HG03108 (cell line): ENCODE results near the gene TSSK6.

Source experiments
- ATAC-seq: cut with Tn5 transposase; IDR thresholded peaks from one replicate; pipeline ENCODE4 v1.9.1; 2021; ENCODE audit warnings: moderate library complexity; ENCODE audit not compliant: unreplicated experiment

Gene TSSK6

GRCh38 chr19:19514881-19515641 is at the start of gene TSSK6:
TSSK6 (minus strand) TSS chr19:19515548; CDS start chr19:19515427, 121 bp downstream.
- ATAC-seq: no peak

GRCh38 chr19:19563348-19563848 is 48.0 kb upstream of the TSSK6 start:
- ATAC-seq: no peak

DNA sequence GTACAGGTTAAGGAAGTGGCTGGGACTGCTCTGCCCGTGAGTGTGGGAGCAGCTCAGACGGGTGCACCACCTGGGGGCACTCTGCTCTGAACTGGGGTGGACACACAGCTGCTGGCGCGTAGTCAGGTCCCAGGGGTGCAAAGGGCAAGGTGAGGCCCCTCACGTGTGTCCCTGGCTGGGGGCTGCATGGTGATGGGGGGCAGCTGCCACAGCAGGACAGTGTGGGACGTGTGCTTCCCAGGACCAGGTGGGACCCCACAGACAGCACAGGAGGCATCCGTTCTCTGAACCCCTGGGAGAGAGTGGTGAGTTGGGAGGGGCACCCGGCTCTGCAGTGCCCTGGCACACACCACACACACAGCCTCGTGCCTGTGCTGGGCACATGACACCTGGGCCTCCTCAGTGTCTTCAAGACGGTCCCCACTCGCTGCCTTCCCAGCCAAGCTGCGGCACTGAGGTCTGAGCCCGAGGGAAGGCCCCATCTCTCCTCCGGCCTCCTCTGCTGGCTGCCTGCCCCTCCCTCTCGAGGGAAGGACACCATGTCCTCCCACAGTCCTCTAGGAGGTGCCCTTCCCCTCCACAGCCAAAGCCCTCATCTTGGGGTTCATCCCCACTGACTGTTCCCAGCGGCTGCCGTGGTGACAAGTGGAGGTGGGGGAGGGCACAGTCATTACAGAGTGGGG is 47.5 kb upstream of the TSSK6 start:
- no peak for ATAC-seq

DNA sequence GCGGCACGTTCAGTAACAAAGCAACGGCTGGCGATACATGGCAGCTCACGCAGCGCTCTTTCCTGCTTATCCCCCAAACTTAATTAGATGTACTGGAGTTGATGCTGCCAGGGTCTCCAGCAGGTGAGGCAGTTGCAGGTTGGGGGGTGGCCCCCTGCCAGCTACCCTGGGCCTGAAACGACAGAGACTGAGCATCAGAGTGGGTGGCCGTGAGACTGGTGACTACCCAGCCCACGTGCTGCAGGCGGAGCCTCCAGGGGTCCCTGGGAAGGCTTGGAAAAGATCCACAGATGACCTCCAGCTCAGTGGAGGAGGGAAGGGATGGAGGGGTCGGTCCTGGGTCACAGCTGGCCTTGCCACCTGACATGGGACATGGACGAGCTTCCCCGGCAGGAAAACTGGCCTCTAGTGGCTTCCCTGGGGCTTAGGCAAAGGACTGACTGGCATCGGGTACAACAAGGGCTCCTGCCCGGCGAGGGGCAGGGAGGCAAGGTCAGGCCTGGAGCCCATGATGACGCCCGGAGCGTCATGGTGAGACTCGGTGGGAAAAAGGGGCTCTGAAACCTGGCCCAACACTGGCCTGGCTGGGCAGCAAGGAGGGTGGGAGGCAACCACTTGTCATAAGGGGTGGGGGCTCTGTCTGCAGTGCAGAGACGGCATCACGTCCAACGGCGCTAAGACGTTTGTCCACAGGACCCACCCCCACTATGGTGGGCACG is 46.8 kb upstream of the TSSK6 start:
- no peak for ATAC-seq

GRCh38 chr19:19559931-19560330 is 44.6 kb upstream of the TSSK6 start:
- ATAC-seq: no peak

DNA sequence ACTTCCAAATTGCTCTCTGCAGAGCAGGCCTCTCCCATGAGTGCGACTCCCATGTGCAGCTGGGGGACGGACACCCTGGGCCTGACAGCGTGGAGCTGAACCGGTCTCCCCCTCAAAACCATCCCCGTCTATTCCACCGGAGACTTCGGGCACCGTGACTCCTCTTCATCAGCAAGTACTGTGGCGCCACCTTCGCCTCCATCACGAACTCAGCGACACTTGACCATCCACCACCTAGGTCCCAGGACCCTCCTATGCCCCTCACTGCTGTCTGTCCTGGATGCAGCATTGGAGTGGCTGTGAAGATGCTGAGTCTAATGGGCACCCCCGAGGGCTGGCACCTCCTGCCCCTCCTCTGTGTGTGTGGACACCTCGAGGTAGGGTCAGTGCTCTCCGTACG is 43.3 kb upstream of the TSSK6 start:
- ATAC-seq: no peak

DNA sequence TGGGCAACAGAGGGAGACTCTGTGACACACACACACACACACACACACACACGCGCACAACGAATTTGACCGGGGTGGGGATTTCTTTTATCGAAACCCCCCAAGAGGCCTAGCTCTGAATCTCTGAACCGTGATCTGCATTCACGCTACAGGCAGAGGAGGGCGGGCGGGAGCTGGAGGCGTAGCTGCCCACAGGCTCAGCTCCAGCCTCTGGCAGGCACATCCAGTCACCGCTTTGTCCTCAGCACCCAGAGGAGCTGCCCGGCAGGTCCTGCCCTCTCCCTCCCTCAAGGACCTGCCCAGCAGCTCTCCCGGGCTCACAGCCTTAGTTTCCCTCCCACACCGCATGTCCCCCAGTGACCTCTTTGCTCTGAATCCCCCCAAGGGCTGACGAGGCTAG is 42.7 kb upstream of the TSSK6 start:
- no peak for ATAC-seq

DNA sequence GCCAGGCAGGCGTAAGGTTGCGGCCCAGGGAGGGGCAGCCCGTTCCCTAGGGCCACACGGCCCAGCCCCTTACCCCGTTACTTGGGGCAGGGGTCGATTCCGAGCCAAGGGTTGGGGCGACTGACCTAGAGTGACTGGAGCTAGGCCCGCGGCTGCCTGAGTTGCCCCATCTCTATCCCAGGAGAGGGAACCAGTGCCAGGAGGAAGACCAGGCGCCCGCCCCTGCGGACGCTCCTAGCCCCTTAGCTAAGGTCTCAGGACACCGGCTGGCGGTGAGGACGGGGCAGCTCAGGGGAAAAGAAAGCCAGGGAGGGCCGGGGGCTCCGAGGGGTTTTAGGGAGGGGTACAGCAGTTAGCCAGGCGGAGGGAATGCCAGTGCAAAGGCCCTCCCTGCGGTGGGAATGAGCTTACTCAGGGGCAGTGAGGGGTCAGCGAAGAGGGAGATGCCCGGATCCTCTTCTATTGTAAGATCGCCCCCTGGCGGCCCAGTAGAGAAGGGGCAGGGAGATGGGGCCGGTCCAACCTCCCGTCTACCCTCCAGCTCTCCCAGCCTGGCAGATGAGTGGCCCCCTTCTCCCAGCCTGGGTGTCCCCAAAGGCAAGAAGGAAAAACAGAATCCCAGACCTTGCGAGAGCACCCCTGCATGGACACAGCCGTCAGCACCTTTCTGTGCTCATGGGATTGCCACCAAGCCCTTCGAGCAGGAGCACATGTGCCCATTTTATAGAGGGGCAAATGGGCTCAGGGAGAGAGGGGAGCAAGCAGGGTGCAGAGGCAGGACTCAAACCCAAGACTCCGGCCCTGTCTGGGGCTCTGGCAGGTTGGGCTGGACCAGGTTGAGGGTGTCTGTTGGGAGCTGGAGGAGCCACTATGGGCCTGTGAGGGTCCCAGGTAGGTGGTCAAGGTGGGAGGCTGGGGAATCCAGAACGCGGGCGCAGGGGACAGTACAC is 39.0 kb upstream of the TSSK6 start:
- ATAC-seq: no peak

DNA sequence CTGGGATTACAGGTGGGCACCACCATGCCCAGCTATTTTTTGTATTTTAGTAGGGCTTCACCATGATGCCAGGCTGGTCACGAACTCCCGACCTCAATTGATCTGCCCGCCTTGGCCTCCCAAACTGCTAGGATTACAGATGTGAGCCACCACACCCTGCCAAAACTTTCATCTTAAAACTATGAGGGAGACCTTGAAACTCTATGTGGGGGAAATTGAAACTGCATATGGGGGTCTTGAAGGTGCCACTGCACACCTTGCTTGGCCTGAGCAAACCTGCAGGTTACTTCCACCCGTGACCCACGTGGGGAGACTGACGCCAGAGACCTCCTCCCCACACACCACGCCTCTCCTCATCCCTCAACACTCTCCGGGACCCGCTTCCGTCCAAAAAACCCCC is 38.3 kb upstream of the TSSK6 start:
- no peak for ATAC-seq

- ATAC-seq: no peak
Observed at GRCh38 chr19:19552798-19553197, 37.5 kb upstream of the TSSK6 start.

DNA sequence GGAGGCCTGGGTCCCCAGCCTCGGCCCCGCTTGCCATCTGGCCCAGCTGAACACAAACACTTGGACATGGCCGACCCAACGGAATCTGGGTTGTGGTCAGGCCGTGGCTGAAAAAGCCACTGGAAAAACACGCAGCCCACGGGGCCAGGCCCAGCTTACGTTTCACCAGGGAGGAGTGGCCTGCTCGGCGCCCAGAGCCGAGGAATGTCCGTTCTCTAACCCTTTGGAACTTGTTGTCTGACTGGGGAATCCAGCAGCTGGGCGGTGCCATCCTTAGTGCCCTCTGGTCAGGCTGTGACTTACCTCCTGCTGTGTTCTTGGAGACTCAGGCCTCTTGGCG is 36.5 kb upstream of the TSSK6 start:
- ATAC-seq: no peak

DNA sequence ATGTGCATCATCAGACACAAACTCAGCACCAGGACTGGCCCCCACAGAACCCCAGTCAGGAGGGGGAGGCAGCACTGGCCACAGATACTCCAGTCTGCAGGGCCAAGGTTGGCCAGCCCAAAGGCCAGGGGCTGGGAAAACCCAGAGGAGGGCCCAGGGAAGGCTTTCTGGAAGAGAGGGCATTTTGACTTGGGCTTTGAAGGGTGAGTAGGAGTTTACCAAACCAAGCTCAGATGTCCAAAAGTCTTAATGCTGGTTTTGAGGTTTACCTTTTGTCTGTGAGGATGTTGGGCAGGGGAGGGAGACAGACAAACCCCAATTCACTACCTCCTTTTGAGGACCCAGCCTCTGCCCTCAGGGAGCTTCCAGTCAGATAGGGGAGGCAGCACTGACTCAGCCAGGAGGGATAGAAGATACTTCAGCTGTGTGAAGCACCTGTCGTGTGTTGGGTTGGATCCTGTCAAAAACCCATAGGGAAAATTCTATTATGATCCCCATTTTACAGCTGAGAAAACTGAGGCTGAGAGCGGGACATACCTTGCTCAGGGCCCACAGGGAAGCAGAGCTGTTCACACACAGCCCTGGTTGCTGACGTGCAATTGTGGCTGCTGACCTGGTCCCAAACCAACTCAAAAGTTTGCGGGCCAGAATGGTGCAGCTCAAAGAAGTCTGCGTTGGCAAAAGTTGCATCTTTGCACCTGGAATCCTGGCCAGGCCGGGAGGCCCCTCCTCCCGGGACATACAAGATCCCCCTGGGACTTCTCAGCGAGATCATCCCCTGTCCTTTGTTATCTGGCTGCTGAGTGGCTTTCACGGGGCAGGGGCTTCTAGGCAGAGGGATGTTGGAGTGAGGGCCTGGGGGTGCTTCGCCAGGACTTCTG is 35.9 kb upstream of the TSSK6 start:
- no peak for ATAC-seq

DNA sequence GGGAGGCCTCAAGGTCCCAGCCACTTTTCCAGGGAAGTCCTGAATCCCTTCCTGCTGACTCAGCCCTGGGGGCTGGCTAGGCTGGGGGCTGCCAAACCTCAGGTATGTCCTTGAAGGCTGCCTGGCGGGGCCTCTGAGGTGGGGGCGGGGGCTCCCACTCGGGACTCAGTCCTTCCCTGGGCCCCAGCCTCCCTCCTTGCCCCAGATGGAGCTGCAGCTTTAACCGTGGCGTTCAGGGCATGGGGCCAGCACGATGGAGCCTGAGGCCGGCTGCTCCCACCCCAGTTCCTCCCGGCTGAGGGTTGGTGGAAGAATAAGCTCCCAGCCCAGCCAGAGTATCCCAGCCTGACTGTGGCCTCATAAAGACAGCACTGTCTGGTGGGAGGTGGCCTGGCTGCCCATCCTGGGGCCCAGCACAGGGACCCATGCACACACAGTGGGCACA is 35.2 kb upstream of the TSSK6 start:
- no peak for ATAC-seq

DNA sequence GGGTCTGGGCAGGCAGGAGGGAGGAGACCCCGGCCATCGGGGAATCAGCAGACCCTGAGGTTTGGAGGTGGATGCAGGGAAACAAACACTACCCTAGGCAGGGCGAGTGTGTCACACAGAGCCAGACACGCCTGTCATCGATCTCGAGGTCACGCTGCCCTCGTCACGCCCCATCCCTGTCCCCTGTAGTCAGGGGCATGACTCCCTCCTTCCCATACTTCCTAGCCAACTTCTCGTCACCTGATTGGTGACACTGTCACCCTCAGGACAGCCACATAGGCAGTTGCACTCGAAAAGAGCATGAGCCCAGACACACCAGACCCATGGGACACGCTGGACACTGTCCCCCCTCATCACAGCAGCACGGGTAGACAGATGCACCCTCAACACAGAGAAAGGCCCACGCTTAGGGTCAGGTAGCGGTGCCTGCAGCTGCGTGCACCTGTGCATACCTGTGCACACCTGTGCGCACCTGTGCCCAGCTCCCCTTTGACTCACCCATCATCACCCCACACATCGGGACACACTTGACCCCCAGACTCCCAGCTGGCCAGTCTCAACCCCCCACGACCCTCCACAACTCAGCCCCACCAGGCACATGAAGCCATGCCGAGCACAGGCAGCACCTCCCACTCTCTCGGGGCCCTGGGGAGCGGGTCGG is 34.6 kb upstream of the TSSK6 start:
- ATAC-seq: no peak

GRCh38 chr19:19548915-19549759 is 33.8 kb upstream of the TSSK6 start:
- ATAC-seq: no peak

DNA sequence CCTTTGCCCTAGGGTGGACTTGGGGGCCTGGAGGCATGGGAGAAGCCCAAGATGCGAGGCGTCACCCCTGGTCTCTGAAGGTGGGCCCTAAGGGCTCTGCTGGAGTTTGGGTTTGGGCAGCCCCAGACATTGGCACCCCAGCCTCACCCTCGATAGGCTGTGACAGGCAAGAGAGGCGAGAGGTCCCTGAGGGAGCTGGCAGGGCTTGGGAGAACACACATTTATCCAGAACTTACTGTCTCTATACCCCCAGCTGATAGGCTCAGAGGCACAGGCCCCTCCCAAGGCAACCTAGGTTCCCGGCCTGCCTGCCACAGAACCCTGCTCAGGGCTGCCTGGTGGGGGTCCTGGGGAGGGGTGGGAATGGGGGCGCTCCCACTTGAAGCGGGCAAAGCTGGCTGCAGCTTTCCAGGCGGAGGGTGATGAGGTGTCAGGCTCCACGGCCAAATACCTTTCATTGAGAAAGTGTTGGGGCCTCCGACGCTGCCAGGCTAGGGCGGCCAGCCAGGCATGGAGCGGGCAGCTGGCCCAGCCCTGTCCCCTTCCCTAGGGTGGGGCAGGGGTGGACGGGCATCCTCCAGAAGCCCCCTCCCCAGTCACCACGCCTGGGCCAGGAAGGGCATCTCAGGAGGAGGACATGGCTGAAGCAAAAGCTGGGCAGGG is 32.5 kb upstream of the TSSK6 start:
- ATAC-seq: no peak

- no peak for ATAC-seq
Observed at GRCh38 chr19:19546751-19547162, 31.4 kb upstream of the TSSK6 start.

GRCh38 chr19:19545707-19546106 is 30.4 kb upstream of the TSSK6 start:
- ATAC-seq: no peak
